ENCODE results near the gene TAF11L12.
"Not testable (repeated sequence)": the region's sequence is repeated elsewhere in the genome, so short reads cannot be mapped to it uniquely, and the experiment has no call there.

Gene TAF11L12

DNA sequence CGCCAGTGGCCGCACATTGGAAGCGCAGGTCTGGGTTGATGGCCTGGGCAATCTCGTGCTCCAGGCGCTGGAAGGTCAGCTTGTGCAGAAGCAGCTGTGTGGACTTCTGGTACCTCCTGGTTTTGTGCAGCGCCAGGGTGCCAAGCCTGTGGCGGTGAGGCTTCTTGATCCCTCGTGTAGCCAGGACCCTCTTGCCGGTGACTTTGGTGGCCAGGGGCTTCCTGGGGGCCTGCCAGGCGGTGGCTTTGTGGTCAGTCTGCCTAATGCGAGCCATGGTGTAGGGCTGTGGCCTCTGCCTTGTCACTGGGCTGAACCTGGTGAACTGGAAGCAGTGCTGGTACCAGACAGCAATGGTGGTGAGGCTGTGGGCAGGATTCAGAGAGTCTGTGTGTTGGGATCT is 15.5 kb downstream of the TAF11L12 start:
- TF ChIP-seq, protein P1, sequence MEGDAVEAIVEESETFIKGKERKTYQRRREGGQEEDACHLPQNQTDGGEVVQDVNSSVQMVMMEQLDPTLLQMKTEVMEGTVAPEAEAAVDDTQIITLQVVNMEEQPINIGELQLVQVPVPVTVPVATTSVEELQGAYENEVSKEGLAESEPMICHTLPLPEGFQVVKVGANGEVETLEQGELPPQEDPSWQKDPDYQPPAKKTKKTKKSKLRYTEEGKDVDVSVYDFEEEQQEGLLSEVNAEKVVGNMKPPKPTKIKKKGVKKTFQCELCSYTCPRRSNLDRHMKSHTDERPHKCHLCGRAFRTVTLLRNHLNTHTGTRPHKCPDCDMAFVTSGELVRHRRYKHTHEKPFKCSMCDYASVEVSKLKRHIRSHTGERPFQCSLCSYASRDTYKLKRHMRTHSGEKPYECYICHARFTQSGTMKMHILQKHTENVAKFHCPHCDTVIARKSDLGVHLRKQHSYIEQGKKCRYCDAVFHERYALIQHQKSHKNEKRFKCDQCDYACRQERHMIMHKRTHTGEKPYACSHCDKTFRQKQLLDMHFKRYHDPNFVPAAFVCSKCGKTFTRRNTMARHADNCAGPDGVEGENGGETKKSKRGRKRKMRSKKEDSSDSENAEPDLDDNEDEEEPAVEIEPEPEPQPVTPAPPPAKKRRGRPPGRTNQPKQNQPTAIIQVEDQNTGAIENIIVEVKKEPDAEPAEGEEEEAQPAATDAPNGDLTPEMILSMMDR (IDR thresholded peaks at IDR 0.05) = no peak
- H3K27ac ChIP-seq = no peak overlapping the region

GRCh38 chr5:17631788-17632187 is 21.6 kb downstream of the TAF11L12 start, which contains the start of gene TAF11L13:
TSS of gene TAF11L13 (plus strand) at chr5:17632088.
- H3K27ac ChIP-seq = not testable (repeated sequence)

- no peak within 1 kb of the TSS for H3K27ac ChIP-seq
- no peak for TF ChIP-seq ZFX (IDR thresholded peaks at IDR 0.05; ENCODE audit: borderline replicate concordance)
- TF ChIP-seq, protein P1 (IDR thresholded peaks at IDR 0.05) = no peak
These were observed 24.0 kb downstream of the TAF11L12 start, which contains the start of gene TAF11L14 for GRCh38 chr5:17634160-17634559. TSS of gene TAF11L14 (plus strand) at chr5:17634460.

DNA sequence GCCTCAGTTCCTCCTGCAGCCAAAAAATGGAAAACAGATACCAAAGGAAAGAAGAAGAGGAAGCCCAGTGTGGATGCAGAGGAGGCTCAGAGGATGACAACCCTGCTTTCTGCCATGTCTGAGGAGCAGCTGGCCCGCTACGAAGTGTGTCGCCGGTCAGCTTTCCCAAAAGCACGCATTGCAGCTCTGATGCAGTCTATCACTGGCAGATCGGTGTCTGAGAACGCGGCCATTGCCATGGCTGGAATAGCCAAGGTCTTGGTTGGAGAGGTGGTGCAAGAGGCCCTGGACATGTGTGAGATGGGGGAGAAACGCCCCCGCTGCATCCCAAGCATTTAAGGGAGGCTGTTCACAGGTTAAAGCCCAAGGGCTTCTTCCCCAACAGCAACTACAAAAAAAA is 39.0 kb downstream of the TAF11L12 start:
- H3K27ac ChIP-seq = not testable (repeated sequence)

- not testable (repeated sequence) for H3K27ac ChIP-seq
These were observed 45.1 kb downstream of the TAF11L12 start for GRCh38 chr5:17655201-17655759.

GRCh38 chr5:17655921-17656320 is 45.7 kb downstream of the TAF11L12 start:
- TF ChIP-seq, protein P1 (IDR thresholded peaks at IDR 0.05) = no peak
- no peak for TF ChIP-seq ZFX (IDR thresholded peaks at IDR 0.05; ENCODE audit: borderline replicate concordance)

More at GRCh38 chr5:17655921-17656320, 45.7 kb downstream of the TAF11L12 start:
- no peak overlapping the region for H3K27ac ChIP-seq

Measured in 22Rv1 (cell line).